ENCODE measurements around the gene GRK2.
"Not testable (repeated sequence)": the region's sequence is repeated elsewhere in the genome, so short reads cannot be mapped to it uniquely, and the experiment has no call there.

The GRK2 gene

GRCh38 chr11:67314218-67314617 lies 47.9 kb downstream of the GRK2 start:
- no peak for DNase-seq (ENCODE audit: low spot score)

- DNase-seq (ENCODE audit: low spot score): peak; percentile 56
Measured at GRCh38 chr11:67315325-67315909, 49.1 kb downstream of the GRK2 start.

DNA sequence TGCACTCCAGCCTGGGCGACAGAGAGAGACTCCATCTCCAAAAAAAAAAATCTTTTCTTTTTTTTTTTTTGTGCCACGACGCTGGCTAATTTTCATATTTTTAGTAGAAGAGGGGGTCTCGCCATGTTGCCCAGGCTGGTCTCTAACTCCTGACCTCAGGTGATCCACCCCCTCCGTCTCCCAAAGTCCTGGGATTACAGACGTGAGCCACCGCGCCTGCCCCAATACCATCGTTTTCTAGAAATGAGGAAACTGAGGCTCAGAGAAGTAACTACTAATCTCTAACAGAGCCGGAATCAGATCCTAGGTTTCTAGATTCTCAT lies 50.6 kb downstream of the GRK2 start:
- DNase-seq (ENCODE audit: low spot score): no peak

GRCh38 chr11:67317205-67317887 lies 51.1 kb downstream of the GRK2 start:
- peak; percentile 100 for DNase-seq (ENCODE audit: low spot score)

DNA sequence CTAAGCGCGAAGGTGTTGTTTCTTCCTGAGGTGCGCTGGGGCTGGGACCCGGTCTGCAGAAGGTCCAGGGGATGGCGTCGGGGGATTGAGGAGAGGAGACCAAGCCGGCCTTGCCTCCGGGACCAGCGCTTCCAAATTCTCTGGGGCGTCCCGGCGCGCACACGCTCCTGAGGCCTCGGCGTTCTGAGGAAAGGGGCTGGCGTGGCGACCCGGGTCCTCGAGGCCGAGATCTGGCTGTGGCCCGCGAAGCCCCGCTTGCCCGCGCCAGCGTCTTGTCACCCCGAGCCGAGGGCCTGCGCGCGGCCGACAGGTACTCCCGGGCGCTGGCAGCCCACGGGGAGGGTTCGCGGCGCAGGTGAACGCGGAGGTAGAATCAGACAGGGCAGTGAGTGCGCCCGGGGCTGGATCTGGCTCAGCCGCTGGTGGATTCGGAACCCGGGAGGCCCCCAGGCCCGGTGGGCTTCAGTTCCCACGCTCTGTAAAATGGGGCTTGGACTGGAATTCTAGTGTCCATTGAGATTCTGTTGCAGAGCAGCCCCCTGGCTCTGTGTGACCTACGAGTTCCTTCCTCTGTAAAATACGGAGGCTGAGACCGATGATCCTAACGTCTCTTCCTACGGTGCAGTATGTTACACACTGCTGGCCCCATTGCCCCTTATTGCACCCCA lies 51.7 kb downstream of the GRK2 start:
- DNase-seq (ENCODE audit: low spot score): no peak

- not testable (repeated sequence) for DNase-seq (ENCODE audit: low spot score)
Measured at GRCh38 chr11:67318876-67319275, 52.6 kb downstream of the GRK2 start.

DNA sequence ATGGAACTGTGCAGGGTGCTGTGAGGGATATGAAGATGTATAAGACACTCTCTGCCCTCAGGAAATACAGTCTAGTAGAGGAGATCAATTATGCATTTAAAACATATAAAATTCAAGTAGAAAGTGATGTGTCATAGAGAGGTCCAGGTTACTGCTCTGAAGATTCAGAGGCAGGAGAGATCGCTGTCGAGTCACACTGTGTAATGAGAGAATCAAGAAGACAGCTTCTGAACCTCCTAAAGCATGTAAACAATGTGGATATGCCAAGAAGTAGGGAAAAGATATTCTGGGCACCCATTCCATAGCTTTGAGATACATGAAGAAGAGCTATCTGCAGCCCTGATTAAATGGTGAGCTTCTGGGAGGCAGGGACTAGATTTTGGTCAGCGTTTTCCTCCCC lies 53.7 kb downstream of the GRK2 start:
- DNase-seq (ENCODE audit: low spot score): no peak

DNA sequence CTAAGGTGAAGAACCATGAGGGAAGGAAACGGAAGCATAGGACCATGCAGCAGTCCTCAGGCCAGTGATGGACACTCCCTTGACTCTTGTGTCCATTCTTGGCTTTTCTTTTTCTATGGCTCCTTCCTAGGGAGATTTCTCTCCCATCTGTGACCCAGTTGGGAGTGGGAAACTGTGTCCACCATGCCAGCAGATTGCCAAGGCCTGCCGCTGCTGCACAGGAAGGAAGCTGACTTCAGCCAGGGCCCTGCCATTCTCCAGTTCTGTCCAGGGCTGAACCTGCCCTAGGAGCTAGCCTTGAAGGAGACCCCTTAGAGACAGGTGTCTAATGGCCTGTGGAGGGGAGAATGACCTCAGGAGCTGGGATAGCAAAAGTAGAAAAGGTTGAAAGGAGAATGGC lies 54.4 kb downstream of the GRK2 start:
- DNase-seq (ENCODE audit: low spot score): no peak

DNA sequence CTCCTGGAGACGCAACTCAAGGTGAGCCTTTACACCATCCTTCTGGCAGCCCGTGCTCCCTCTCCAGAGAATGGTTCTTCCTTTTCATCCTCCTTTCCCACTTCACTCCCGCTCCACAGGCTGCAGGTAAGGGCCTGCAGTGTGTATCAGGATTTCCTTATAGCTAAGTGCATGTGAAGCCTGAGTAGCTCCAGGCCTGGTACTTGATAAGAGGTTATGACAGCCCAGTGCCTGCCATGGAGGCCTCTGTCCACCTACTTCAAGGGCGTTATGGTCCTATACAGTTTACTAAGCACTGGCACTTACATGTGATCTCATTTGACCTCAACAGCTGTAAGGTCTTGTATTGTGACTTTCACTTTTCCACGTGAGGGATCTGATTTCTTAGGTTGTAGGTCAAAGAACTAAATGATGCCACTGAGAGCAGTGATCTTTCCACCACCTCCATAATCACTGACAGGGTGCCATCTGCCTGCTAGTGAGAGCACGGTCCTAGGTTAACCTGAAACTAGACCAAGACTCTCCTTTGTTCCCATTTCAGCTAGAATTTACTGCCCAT lies 55.1 kb downstream of the GRK2 start:
- DNase-seq (ENCODE audit: low spot score): no peak

- no peak for DNase-seq (ENCODE audit: low spot score)
Measured at GRCh38 chr11:67322049-67322448, 55.8 kb downstream of the GRK2 start.

GRCh38 chr11:67323526-67323925 lies 57.3 kb downstream of the GRK2 start:
- DNase-seq (ENCODE audit: low spot score): no peak

DNA sequence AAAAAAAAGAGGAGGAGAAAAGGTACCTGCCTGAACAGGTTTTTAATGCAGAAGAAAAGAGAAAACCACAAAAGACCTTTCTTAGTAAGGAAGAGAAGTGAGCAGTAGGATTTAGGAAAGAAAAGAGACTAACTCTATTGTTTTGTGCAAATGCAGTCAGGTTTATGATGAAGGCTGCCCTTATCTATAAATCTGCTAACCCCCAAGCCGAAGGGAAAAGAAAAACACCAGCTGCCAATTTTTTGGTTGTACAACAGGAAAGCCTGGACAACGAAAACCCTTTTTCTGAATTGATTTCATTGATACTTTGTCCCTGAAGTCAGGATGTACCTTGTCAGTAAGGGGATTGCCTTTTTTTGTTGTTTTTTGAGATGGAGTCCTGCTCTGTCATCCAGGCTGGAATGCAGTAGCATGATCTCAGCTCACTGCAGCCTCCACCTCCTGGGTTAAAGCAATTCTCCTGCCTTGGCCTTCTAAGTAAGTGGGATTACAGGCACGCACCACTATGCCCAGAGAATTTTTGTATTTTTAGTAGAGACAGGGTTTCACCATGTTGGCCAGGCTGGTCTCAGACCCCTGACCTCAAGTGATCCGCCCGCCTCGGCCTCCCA lies 65.9 kb downstream of the GRK2 start:
- DNase-seq (ENCODE audit: low spot score): no peak
